HFF-Myc (cell line): Measurements from ENCODE around the gene EML6.

ENCODE experiments used
- DNase-seq: peaks from one replicate; pipeline ENCODE4 v3.0.0-alpha.2; 2011; ENCODE audit warnings: low read depth; ENCODE audit errors: extremely low read depth
- H3K4me3 ChIP-seq: replicated peaks from 2 replicates; pipeline ENCODE4 v1.5.1; 2011; ENCODE audit warnings: low read depth, mild to moderate bottlenecking, control low read depth, low read length
- CTCF ChIP-seq: IDR thresholded peaks from 2 replicates; pipeline ENCODE4 v1.5.1; 2012; ENCODE audit warnings: mild to moderate bottlenecking, low read depth, low read length, control low read depth; ENCODE audit errors: missing control alignments

Gene EML6

GRCh38 chr2:54763636-54764291 lies 40.3 kb downstream of the EML6 start:
- no peak for DNase-seq

GRCh38 chr2:54767921-54768320 lies 44.5 kb downstream of the EML6 start:
- no peak for TF ChIP-seq CTCF
- H3K4me3 ChIP-seq: no peak overlapping the region
- no peak for DNase-seq

More at GRCh38 chr2:54763636-54764291, 40.3 kb downstream of the EML6 start:
- TF ChIP-seq CTCF: peak; percentile 33
- no peak overlapping the region for H3K4me3 ChIP-seq

GRCh38 chr2:54768772-54769428 lies 45.4 kb downstream of the EML6 start:
- DNase-seq: no peak
- TF ChIP-seq CTCF: no peak
- no peak overlapping the region for H3K4me3 ChIP-seq

- TF ChIP-seq CTCF: no peak
- no peak overlapping the region for H3K4me3 ChIP-seq
- no peak for DNase-seq
Observed at GRCh38 chr2:54770211-54770610, 46.7 kb downstream of the EML6 start.

DNA sequence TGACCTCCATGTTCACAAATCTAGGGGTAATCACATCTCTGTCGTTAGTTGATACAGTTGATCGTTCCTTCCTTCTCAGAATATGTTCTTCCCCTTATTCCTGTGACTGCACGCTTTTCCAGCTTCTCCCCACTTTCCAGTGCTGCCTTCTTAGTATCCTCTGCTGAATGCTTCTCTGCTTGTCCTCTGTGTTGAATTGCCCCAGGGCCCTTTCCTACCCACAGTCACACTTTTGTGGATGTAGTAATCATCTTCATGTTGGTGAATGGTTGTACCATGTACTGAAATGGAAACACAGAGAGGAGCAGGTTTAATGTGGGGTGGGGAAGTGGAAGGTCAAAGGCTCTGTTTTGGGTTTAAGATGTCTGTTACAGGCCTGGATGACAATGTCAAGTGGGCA lies 47.2 kb downstream of the EML6 start:
- TF ChIP-seq CTCF: no peak
- no peak for DNase-seq
- H3K4me3 ChIP-seq: no peak overlapping the region

DNA sequence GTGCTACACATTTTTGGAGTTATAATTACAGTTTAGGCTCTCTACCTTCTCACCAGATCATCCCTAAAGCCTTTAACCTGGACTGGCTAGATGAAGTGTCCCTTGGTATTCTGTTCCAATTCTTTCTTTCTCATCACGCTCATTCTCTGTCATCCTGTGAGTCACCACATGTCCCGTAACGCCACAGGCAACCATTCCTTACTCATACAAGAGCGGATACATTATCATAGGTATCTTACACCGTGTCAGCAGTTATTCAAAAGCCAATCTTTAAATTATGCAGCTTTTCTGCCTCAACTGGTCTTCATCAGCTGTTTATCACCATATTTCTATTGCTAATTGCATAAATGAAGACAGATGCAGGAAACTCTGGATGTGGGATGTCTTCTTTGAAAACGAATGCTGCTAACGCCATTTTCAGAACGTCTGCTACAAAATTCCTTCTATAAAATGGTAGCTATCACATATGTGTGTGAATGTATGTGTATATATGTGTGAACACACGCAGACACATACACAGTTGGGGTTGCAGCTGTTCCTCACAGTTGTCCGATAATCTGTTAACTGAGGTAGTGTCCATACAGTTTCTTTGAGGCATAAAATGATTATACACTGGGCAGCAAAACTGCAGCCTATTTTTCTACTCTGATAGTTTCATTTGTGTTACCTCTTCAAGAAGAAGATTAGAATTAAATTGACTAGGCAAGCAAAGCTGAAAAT lies 47.9 kb downstream of the EML6 start:
- H3K4me3 ChIP-seq: no peak overlapping the region
- no peak for DNase-seq
- TF ChIP-seq CTCF: no peak
